Neural crest cell (in vitro differentiated cells): ENCODE results near the gene TSPEAR. TPM values are rescaled to one million over a fixed set of nuclear protein-coding genes. Genes with fewer than 3 reads are reported as not detected.

ENCODE experiments used
- DNase-seq: peaks from one replicate; pipeline ENCODE4 v3.0.0; 2021; ENCODE audit warnings: low read depth, mixed read lengths, low spot score
- H3K27ac Mint-ChIP-seq: one replicate; pipeline ENCODE4 v1.8.0; 2021; ENCODE audit warnings: mild to moderate bottlenecking, mixed read lengths; ENCODE audit not compliant: unreplicated experiment
- H3K27me3 Mint-ChIP-seq: 2 replicates; pipeline ENCODE4 v1.8.0; 2021; ENCODE audit warnings: low read depth, mild to moderate bottlenecking, mixed read lengths
- H3K36me3 Mint-ChIP-seq: 2 replicates; pipeline ENCODE4 v1.8.0; 2021; ENCODE audit warnings: low read depth, mild to moderate bottlenecking, mixed read lengths
- H3K4me1 Mint-ChIP-seq: 2 replicates; pipeline ENCODE4 v1.8.0; 2021; ENCODE audit warnings: mixed read lengths
- H3K4me3 Mint-ChIP-seq: one replicate; pipeline ENCODE4 v1.8.0; 2021; ENCODE audit warnings: mild to moderate bottlenecking, mixed read lengths
- H3K9me3 Mint-ChIP-seq: 2 replicates; pipeline ENCODE4 v1.8.0; 2021; ENCODE audit warnings: mixed read lengths
- CTCF ChIP-seq: fragments of 200-600 bp; sonication (generic); conservative IDR thresholded peaks from 2 replicates; pipeline ENCODE4 v1.5.0; 2021; ENCODE audit warnings: antibody characterized with exemption, mild to moderate bottlenecking
- total RNA-seq: library from RNA; stranded (reverse); gene quantifications from 2 replicates; pipeline ENCODE4 v1.2.1, GENCODE V29; 2021

TSPEAR gene
- total RNA-seq, 1 donor from 2014 or later, result not detected

- H3K4me1 Mint-ChIP-seq, result no peaks in the 10 kb centered on the region
- TF ChIP-seq CTCF, result no peak
- H3K9me3 Mint-ChIP-seq, result no peaks in the 10 kb centered on the region
- H3K4me3 Mint-ChIP-seq, result no peak overlapping the region
- no peaks in the 10 kb centered on the region for H3K27me3 Mint-ChIP-seq
- no peaks in the 10 kb centered on the region for H3K36me3 Mint-ChIP-seq
- DNase-seq, result no peak
- no peak overlapping the region for H3K27ac Mint-ChIP-seq
Measured at GRCh38 chr21:44512496-44513388, 198.6 kb downstream of the TSPEAR start.

GRCh38 chr21:44511938-44512275, 199.5 kb downstream of the TSPEAR start:
- Mint-ChIP-seq H3K27me3 (no peaks in the 10 kb centered on the region), H3K36me3 (no peaks in the 10 kb centered on the region), H3K4me3 (no peak overlapping the region), H3K9me3 (no peaks in the 10 kb centered on the region), H3K27ac (no peak overlapping the region), H3K4me1 (no peaks in the 10 kb centered on the region)
- no peak for DNase-seq
- no peak for TF ChIP-seq CTCF

- no peaks in the 10 kb centered on the region for H3K9me3 Mint-ChIP-seq
- H3K4me1 Mint-ChIP-seq, result no peaks in the 10 kb centered on the region
- no peak for DNase-seq
- H3K36me3 Mint-ChIP-seq, result no peaks in the 10 kb centered on the region
- H3K27ac Mint-ChIP-seq, result no peak overlapping the region
- no peak overlapping the region for H3K4me3 Mint-ChIP-seq
- H3K27me3 Mint-ChIP-seq, result no peaks in the 10 kb centered on the region
- TF ChIP-seq CTCF, result no peak
Measured at GRCh38 chr21:44511219-44511937, 200.0 kb downstream of the TSPEAR start.

- Mint-ChIP-seq H3K4me1 (peaks cover 6% of the 10 kb centered on the region), H3K9me3 (no peaks in the 10 kb centered on the region)
Measured at GRCh38 chr21:44510508-44511218, 200.7 kb downstream of the TSPEAR start.

More at GRCh38 chr21:44510508-44511218, 200.7 kb downstream of the TSPEAR start:
- peak; percentile 92 for TF ChIP-seq CTCF
- Mint-ChIP-seq H3K27ac (no peak overlapping the region), H3K27me3 (no peaks in the 10 kb centered on the region), H3K36me3 (no peaks in the 10 kb centered on the region), H3K4me3 (no peak overlapping the region)
- peak; percentile 60 for DNase-seq
